Keratinocyte (primary cell): ENCODE measurements around the gene MAP2K4. TPM values are rescaled to one million over a fixed set of nuclear protein-coding genes. Genes with fewer than 3 reads are reported as not detected.

Source experiments
- DNase-seq: peaks from one replicate; pipeline ENCODE4 v3.0.0-alpha.2; 2011; ENCODE audit warnings: low read depth, missing footprints, low spot score
- FAIRE-seq: peaks from 2 replicates; lab custom pipeline; 2011; peaks lifted over from hg19 to GRCh38; lab: Jason Lieb, UNC
- H2AFZ ChIP-seq: 2 replicates; pipeline ENCODE4 v1.6.0; 2012; ENCODE audit warnings: low read length, control low read depth, inconsistent platforms; ENCODE audit not compliant: control insufficient read depth
- H3K27ac ChIP-seq: 2 replicates; pipeline ENCODE4 v1.5.1; 2011; ENCODE audit warnings: low read length; ENCODE audit not compliant: control insufficient read depth, insufficient read depth
- H3K27me3 ChIP-seq: 3 replicates; pipeline ENCODE4 v1.6.0; 2011; ENCODE audit warnings: low read length; ENCODE audit not compliant: control insufficient read depth, insufficient read depth; ENCODE audit errors: extremely low read depth
- H3K36me3 ChIP-seq, 2 experiments: 2 replicates in 1 of 2; 3 replicates in 1 of 2; pipeline ENCODE4 v1.5.1; 2011; ENCODE audit warnings: low read length in 2 of 2, mild to moderate bottlenecking in 1 of 2; ENCODE audit not compliant: control insufficient read depth in 2 of 2, insufficient read depth in 2 of 2; ENCODE audit errors: extremely low read depth in 1 of 2
- H3K4me1 ChIP-seq: 3 replicates; pipeline ENCODE4 v1.5.1; 2011; ENCODE audit warnings: low read length; ENCODE audit not compliant: control insufficient read depth, insufficient read depth; ENCODE audit errors: extremely low read depth
- H3K4me2 ChIP-seq: 3 replicates; pipeline ENCODE4 v1.6.0; 2011; ENCODE audit warnings: low read depth, low read length; ENCODE audit not compliant: control insufficient read depth, insufficient read depth; ENCODE audit errors: extremely low read depth
- H3K4me3 ChIP-seq, 3 experiments: fragments of 200-600 bp in 1 of 3; sonication (generic) in 1 of 3; 2 replicates in 2 of 3; 3 replicates in 1 of 3; pipeline ENCODE4 v1.5.1; 2011 to 2016; ENCODE audit warnings: low read length in 3 of 3, mild to moderate bottlenecking in 3 of 3, control low read depth in 2 of 3, inconsistent platforms in 1 of 3, low read depth in 1 of 3, mixed read lengths in 1 of 3, mixed run types in 1 of 3, moderate library complexity in 1 of 3; ENCODE audit not compliant: control insufficient read depth in 2 of 3, insufficient read depth in 2 of 3; ENCODE audit errors: extremely low read depth in 1 of 3
- H3K79me2 ChIP-seq: 2 replicates; pipeline ENCODE4 v1.6.0; 2012; ENCODE audit warnings: low read length; ENCODE audit not compliant: control insufficient read depth, insufficient read depth
- H3K9ac ChIP-seq: 3 replicates; pipeline ENCODE4 v1.6.0; 2011; ENCODE audit warnings: low read length; ENCODE audit not compliant: control insufficient read depth, insufficient read depth; ENCODE audit errors: extremely low read depth
- H3K9me1 ChIP-seq: 3 replicates; pipeline ENCODE4 v1.6.0; 2011; ENCODE audit warnings: low read length; ENCODE audit not compliant: control insufficient read depth, insufficient read depth; ENCODE audit errors: extremely low read depth
- H3K9me3 ChIP-seq: 2 replicates; pipeline ENCODE4 v1.5.1; 2012; ENCODE audit warnings: low read depth, low read length; ENCODE audit not compliant: control insufficient read depth
- H4K20me1 ChIP-seq: 3 replicates; pipeline ENCODE4 v1.6.0; 2011; ENCODE audit warnings: low read length; ENCODE audit not compliant: control insufficient read depth, insufficient read depth; ENCODE audit errors: extremely low read depth
- EZH2 ChIP-seq: IDR thresholded peaks from one replicate; pipeline ENCODE4 v1.6.1; 2012; ENCODE audit warnings: inconsistent platforms, mild to moderate bottlenecking, low read length, moderate library complexity
- dilution Hi-C: fragments of 300-500 bp; cut with MboI; formaldehyde crosslinking; loops from one replicate; pipeline ENCODE4 v1.7.0; 2020; ENCODE audit warnings: low sequenced_read_pairs; ENCODE audit not compliant: extremely low pct_ligation_motif_present
- polyA plus RNA-seq, 5 experiments: library from polyadenylated mRNA; depleted of rRNA in 3 of 5; stranded (reverse) in 3 of 5; stranded (forward) in 1 of 5; unstranded in 1 of 5; fragments of >200 nt; gene quantifications; 1 replicate in 1 of 5; 2 replicates in 3 of 5; 3 replicates in 1 of 5; pipeline versions ENCODE4 v1.2.1 to v1.2.3, GENCODE V29; 2011 to 2012; ENCODE audit warnings: missing spikeins in 2 of 5, low read depth in 1 of 5, low replicate concordance in 1 of 5
- TF ChIP-seq, protein P1 (sequence below), 3 experiments: IDR thresholded peaks in 1 of 3; conservative IDR thresholded peaks in 1 of 3; optimal IDR thresholded peaks in 1 of 3; 2 replicates in 2 of 3; 3 replicates in 1 of 3; pipeline versions ENCODE3 to v1.5.1; 2011; ENCODE audit warnings: low read length in 3 of 3, mild to moderate bottlenecking in 3 of 3, moderate library complexity in 2 of 3, control low read depth in 1 of 3, inconsistent platforms in 1 of 3; ENCODE audit not compliant: insufficient read depth in 2 of 3; ENCODE audit errors: extremely low read depth in 1 of 3

MAP2K4 gene
- polyA plus RNA-seq, 1 donor (not counting 4 experiments of a cell fraction or from before 2014, with no cell fraction given), result 37.3 TPM

DNA sequence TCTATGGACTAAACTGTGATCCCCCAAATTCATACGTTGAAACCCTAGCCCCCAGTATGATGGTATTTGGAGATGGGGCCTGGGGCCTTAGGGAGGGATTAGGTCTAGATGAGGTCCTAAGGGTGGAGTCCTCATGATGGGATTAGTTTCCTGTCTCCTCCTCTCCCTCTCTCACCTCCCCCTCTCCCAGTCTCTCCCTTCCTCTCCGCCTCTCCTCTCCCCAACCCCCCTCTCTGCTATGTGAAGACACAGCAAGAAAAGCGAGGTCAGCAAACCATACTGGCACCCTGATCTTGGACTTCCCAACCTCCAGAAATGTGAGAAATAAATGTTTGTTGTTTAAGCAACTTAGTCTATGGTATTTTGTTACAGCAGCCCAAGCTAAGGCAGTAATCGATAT, 38.8 kb upstream of the MAP2K4 start:
- DNase-seq (no peak), FAIRE-seq (no peak)
- TF ChIP-seq, protein P1, sequence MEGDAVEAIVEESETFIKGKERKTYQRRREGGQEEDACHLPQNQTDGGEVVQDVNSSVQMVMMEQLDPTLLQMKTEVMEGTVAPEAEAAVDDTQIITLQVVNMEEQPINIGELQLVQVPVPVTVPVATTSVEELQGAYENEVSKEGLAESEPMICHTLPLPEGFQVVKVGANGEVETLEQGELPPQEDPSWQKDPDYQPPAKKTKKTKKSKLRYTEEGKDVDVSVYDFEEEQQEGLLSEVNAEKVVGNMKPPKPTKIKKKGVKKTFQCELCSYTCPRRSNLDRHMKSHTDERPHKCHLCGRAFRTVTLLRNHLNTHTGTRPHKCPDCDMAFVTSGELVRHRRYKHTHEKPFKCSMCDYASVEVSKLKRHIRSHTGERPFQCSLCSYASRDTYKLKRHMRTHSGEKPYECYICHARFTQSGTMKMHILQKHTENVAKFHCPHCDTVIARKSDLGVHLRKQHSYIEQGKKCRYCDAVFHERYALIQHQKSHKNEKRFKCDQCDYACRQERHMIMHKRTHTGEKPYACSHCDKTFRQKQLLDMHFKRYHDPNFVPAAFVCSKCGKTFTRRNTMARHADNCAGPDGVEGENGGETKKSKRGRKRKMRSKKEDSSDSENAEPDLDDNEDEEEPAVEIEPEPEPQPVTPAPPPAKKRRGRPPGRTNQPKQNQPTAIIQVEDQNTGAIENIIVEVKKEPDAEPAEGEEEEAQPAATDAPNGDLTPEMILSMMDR (optimal IDR thresholded peaks at IDR 0.05 in 1 of 3, IDR thresholded peaks at IDR 0.05 in 1 of 3, conservative IDR thresholded peaks at IDR 0.05 in 1 of 3; ENCODE audit: extremely low read depth in 1 of 3, insufficient read depth in 2 of 3, low read length in 3 of 3), result no peak
- TF ChIP-seq EZH2, result no peak
- dilution Hi-C loops, result no loop called here
- H3K4me2 ChIP-seq, result no peak overlapping the region
- H3K4me3 ChIP-seq, result no peak overlapping the region
- H3K36me3 ChIP-seq, result peaks cover 11 to 15% of the 10 kb centered on the region in 2 experiments
- no peak overlapping the region for H3K9ac ChIP-seq
- H3K4me1 ChIP-seq, result peaks cover 11% of the 10 kb centered on the region
- no peaks in the 10 kb centered on the region for H3K9me1 ChIP-seq
- H2AFZ ChIP-seq, result no peak overlapping the region
- H3K79me2 ChIP-seq, result no peaks in the 10 kb centered on the region
- no peaks in the 10 kb centered on the region for H3K27me3 ChIP-seq
- H4K20me1 ChIP-seq, result no peaks in the 10 kb centered on the region
- no peaks in the 10 kb centered on the region for H3K9me3 ChIP-seq
- H3K27ac ChIP-seq, result no peak overlapping the region

- Histone ChIP-seq H3K27ac (no peak overlapping the region), H3K9me3 (no peaks in the 10 kb centered on the region), H4K20me1 (no peaks in the 10 kb centered on the region), H3K4me1 (peaks cover 8% of the 10 kb centered on the region), H3K4me2 (no peak overlapping the region), H3K79me2 (no peaks in the 10 kb centered on the region), H2AFZ (no peak overlapping the region), H3K9me1 (no peaks in the 10 kb centered on the region), H3K27me3 (no peaks in the 10 kb centered on the region), H3K9ac (no peak overlapping the region), H3K36me3 (peaks cover 8 to 11% of the 10 kb centered on the region in 2 experiments), H3K4me3 (no peak overlapping the region)
- FAIRE-seq (no peak), DNase-seq (no peak)
- TF ChIP-seq, protein P1 (optimal IDR thresholded peaks at IDR 0.05 in 1 of 3, IDR thresholded peaks at IDR 0.05 in 1 of 3, conservative IDR thresholded peaks at IDR 0.05 in 1 of 3; ENCODE audit: extremely low read depth in 1 of 3, insufficient read depth in 2 of 3, low read length in 3 of 3), result no peak
- TF ChIP-seq EZH2, result no peak
- dilution Hi-C loops, result no loop called here
These were observed 34.3 kb upstream of the MAP2K4 start for GRCh38 chr17:11986179-11986941.
